HG03175 (cell line): Measurements from ENCODE around the gene PSMG3.
A peak's percentile ranks its signal among the peaks of the same experiment; 100 is the strongest.

Source experiments
- ATAC-seq: cut with Tn5 transposase; IDR thresholded peaks from one replicate; pipeline ENCODE4 v1.9.1; 2021; ENCODE audit warnings: mild to moderate bottlenecking, moderate library complexity; ENCODE audit not compliant: unreplicated experiment

Gene PSMG3

GRCh38 chr7:1569833-1570632 lies at the start of gene PSMG3:
Gene PSMG3, minus strand, starts transcription at chr7:1570032. Its CDS starts 693 bp downstream, at chr7:1569339.
- peak; percentile 88 for ATAC-seq

- no peak for ATAC-seq
Observed at GRCh38 chr7:1618475-1618874, 48.6 kb upstream of the PSMG3 start.

GRCh38 chr7:1617957-1618356 lies 48.1 kb upstream of the PSMG3 start:
- no peak for ATAC-seq

GRCh38 chr7:1616741-1617140 lies 46.9 kb upstream of the PSMG3 start:
- no peak for ATAC-seq

GRCh38 chr7:1611708-1612241 lies 41.9 kb upstream of the PSMG3 start:
- ATAC-seq = no peak

- no peak for ATAC-seq
Observed at GRCh38 chr7:1610678-1611302, 41.0 kb upstream of the PSMG3 start.

- ATAC-seq = no peak
Observed at GRCh38 chr7:1610013-1610677, 40.3 kb upstream of the PSMG3 start.

- no peak for ATAC-seq
Observed at GRCh38 chr7:1609023-1609422, 39.2 kb upstream of the PSMG3 start.

GRCh38 chr7:1608318-1608717 lies 38.5 kb upstream of the PSMG3 start:
- no peak for ATAC-seq

- no peak for ATAC-seq
Observed at GRCh38 chr7:1607696-1608095, 37.9 kb upstream of the PSMG3 start.

GRCh38 chr7:1607001-1607400 lies 37.2 kb upstream of the PSMG3 start:
- ATAC-seq = no peak

GRCh38 chr7:1604383-1604782 lies 34.6 kb upstream of the PSMG3 start:
- no peak for ATAC-seq

GRCh38 chr7:1603346-1604225 lies 33.8 kb upstream of the PSMG3 start:
- no peak for ATAC-seq

GRCh38 chr7:1602386-1602785 lies 32.6 kb upstream of the PSMG3 start:
- no peak for ATAC-seq

GRCh38 chr7:1601956-1602355 lies 32.1 kb upstream of the PSMG3 start:
- ATAC-seq = no peak

- ATAC-seq = no peak
Observed at GRCh38 chr7:1599640-1600395, 30.0 kb upstream of the PSMG3 start.

- ATAC-seq = no peak
Observed at GRCh38 chr7:1598961-1599639, 29.3 kb upstream of the PSMG3 start.

- ATAC-seq = no peak
Observed at GRCh38 chr7:1598286-1598685, 28.5 kb upstream of the PSMG3 start.

- ATAC-seq = no peak
Observed at GRCh38 chr7:1597791-1598190, 28.0 kb upstream of the PSMG3 start.
